ENCODE measurements around the gene SMYD3.
"Not testable (repeated sequence)": the region's sequence is repeated elsewhere in the genome, so short reads cannot be mapped to it uniquely, and the experiment has no call there.

SMYD3 gene

DNA sequence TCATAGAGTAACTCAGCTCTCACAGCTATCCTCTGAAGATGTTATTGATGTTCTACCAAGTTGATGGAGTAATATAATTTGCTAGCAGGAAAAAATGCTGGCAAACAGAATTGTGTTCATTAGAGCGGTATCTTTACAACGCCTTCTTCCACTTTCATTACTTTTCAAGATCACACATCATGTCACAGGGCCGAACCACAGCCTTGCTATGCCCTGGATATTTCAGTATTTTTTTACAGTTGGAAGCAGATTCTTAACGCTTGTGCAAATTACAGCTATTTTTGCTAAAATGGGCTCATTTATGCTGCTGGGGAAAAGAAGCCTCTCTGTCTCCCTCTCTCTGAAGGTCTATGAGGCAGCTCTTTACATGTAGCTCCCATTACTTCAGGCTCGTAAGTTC, 720.1 kb downstream of the SMYD3 start:
- no peak for DNase-seq (ENCODE audit: low read depth)
- H3K4me3 ChIP-seq (ENCODE audit: control insufficient read depth, low read depth, low read length), result no peak overlapping the region
- TF ChIP-seq, protein P1, sequence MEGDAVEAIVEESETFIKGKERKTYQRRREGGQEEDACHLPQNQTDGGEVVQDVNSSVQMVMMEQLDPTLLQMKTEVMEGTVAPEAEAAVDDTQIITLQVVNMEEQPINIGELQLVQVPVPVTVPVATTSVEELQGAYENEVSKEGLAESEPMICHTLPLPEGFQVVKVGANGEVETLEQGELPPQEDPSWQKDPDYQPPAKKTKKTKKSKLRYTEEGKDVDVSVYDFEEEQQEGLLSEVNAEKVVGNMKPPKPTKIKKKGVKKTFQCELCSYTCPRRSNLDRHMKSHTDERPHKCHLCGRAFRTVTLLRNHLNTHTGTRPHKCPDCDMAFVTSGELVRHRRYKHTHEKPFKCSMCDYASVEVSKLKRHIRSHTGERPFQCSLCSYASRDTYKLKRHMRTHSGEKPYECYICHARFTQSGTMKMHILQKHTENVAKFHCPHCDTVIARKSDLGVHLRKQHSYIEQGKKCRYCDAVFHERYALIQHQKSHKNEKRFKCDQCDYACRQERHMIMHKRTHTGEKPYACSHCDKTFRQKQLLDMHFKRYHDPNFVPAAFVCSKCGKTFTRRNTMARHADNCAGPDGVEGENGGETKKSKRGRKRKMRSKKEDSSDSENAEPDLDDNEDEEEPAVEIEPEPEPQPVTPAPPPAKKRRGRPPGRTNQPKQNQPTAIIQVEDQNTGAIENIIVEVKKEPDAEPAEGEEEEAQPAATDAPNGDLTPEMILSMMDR (IDR thresholded peaks at IDR 0.05; ENCODE audit: control insufficient read depth, insufficient read depth, low read depth, low read length, missing control alignments), result no peak

DNA sequence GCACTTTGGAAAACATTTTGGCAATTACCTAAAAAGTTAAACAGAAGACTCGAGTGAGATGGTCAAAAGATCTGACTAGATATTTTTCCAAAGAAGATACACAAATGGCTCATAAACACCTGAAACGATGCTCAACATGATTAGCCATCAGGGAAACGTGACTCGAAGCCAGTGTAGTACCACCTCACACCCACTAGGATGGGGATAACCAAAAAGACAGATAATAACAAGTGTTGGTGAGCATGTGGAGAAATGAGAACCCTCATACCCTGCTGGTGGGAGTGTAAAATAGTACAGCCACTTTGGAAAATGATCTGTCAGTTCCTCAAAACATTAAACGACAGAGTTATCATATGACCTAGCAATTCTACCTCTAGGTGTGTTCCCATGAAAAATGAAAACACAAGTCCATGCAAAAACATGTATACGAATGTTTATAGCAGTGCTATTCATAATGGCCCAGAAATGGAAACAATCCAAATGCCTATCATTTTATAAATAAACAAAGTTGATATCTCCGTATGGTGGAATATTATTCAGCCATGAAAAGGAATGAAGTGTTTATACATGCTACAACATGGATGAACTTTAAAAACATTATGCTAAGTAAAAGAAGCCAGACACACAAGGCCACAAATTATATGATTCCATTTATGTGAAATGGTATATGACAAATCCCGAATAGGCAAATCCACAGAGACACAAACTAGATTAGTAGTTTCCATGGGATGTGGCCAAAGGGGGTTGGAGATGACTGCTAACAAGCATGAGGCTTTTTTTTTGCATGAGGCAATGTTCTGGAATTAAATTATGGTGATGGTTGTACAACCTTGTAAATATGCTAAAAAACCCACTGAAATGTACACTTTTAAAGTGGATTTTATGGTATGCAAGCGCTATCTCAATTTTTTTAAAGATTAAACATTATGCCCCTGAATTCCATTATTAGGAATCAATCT, 727.0 kb downstream of the SMYD3 start:
- TF ChIP-seq, protein P1 (IDR thresholded peaks at IDR 0.05; ENCODE audit: control insufficient read depth, insufficient read depth, low read depth, low read length, missing control alignments), result no peak
- DNase-seq (ENCODE audit: low read depth), result no peak

DNA sequence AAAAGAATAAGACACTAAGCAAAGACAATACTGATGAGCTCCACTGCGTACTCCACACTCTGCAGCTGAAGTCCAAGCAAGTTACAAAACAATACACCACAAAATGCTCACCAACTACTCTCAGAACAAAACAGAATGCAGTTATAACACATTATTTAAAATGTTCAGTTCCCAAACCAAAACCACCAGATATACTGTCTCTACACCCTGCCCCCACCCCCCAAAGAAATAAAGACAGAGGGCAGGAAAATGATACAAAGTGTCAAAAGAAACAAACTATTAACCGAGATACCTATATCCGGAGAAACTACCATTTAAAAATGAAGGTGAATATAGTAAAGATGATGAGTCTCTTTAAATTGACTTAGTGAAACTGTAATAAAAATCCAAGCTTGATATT, 729.3 kb downstream of the SMYD3 start:
- DNase-seq (ENCODE audit: low read depth), result no peak
- TF ChIP-seq, protein P1 (IDR thresholded peaks at IDR 0.05; ENCODE audit: control insufficient read depth, insufficient read depth, low read depth, low read length, missing control alignments), result no peak
- no peak overlapping the region for H3K4me3 ChIP-seq (ENCODE audit: control insufficient read depth, low read depth, low read length)

More for the DNA sequence above, 727.0 kb downstream of the SMYD3 start:
- no peak overlapping the region for H3K4me3 ChIP-seq (ENCODE audit: control insufficient read depth, low read depth, low read length)

DNA sequence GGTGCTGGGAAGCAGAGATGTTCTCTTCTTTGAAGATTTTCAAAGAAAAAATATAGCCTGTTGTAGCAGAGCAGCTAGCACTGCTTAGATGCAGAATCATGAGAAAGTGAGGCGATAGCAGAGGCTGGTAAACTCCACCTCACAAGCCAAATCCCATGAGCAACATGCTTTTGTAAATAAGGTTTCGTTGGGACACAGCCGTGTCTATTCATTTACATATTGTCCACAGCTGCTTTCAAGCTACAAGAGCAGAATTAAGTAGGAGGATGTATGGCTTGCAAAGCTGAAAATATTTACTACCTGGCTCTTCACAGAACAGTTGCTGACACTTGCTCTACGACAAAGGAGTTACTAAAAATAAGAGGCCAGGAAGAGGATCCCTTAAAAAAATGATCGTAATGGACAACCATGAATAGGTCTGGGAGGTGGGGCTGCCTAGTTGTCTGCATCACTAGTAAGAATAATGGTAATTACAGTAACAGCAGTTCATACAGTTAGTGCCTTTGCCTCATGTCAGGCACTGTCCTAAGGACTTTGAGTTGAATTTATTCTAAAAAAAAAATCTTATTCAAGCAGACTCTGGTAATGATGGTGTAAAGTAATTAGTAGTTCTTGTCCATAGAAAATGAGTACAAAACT, 730.3 kb downstream of the SMYD3 start:
- DNase-seq (ENCODE audit: low read depth), result no peak
- no peak overlapping the region for H3K4me3 ChIP-seq (ENCODE audit: control insufficient read depth, low read depth, low read length)
- TF ChIP-seq, protein P1 (IDR thresholded peaks at IDR 0.05; ENCODE audit: control insufficient read depth, insufficient read depth, low read depth, low read length, missing control alignments), result no peak

DNA sequence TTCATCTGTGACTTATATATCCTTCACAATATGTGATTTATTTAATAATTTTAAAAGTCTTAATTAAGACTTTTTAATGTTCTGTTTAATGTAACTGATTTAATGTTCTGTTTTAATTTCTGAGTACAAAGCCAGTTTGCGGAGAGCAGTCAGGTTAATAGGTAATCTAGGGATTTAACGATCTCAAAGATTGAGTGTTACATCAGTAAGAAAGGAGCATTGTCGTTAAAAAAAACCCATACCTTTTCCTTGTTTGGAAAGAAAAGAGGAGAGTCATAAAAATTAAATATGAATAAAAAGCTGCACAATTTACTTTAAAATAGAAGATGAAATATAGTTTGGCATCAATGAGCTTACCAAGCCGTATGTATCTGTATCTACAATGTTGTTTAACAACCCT, 730.9 kb downstream of the SMYD3 start:
- TF ChIP-seq, protein P1 (IDR thresholded peaks at IDR 0.05; ENCODE audit: control insufficient read depth, insufficient read depth, low read depth, low read length, missing control alignments), result no peak
- no peak for DNase-seq (ENCODE audit: low read depth)
- H3K4me3 ChIP-seq (ENCODE audit: control insufficient read depth, low read depth, low read length), result no peak overlapping the region

DNA sequence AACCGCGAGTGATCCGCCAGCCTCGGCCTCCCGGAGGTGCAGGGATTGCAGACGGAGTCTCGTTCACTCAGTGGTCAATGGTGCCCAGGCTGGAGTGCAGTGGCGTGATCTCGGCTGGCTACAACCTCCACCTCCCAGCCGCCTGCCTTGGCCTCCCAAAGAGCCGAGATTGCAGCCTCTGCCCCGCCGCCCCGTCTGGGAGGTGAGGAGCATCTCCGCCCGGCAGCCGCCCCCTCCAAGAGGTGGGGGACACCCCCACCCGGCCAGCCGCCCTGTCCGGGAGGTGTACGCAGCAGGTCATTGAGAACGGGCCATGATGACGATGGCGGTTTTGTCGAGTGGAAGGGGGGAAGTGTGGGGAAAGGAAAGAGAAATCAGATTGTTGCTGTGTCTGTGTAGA, 732.1 kb downstream of the SMYD3 start:
- not testable (repeated sequence) for DNase-seq (ENCODE audit: low read depth); H3K4me3 ChIP-seq (ENCODE audit: control insufficient read depth, low read depth, low read length)

DNA sequence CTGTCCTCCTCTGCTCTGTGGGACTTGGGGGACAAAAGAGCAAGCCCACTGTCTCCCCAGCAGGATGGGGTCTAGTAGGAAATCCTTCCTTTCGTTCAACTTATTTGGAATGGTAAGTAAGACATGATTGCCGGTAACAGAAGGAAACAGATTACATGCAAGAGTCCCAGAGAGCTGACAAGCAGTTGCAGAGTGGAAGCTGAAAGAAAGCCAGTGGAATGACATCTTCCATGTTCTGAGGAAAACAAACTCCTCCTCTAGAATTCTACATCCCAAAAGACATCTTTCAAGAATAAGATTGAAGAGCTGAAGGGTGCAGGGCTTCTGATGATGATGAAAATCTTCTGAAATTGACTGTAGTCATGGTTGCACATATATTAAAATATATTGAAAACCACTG, 732.9 kb downstream of the SMYD3 start:
- H3K4me3 ChIP-seq (ENCODE audit: control insufficient read depth, low read depth, low read length), result no peak overlapping the region
- TF ChIP-seq, protein P1 (IDR thresholded peaks at IDR 0.05; ENCODE audit: control insufficient read depth, insufficient read depth, low read depth, low read length, missing control alignments), result no peak
- no peak for DNase-seq (ENCODE audit: low read depth)
